Measurements from ENCODE around the gene XRRA1. TPM values are rescaled to one million over a fixed set of nuclear protein-coding genes. Genes with fewer than 3 reads are reported as not detected.

XRRA1 gene
- total and polyA plus RNA-seq, 7 experiments from 2014 or later: 11.3 to 20.8 (median 17.8) TPM

DNA sequence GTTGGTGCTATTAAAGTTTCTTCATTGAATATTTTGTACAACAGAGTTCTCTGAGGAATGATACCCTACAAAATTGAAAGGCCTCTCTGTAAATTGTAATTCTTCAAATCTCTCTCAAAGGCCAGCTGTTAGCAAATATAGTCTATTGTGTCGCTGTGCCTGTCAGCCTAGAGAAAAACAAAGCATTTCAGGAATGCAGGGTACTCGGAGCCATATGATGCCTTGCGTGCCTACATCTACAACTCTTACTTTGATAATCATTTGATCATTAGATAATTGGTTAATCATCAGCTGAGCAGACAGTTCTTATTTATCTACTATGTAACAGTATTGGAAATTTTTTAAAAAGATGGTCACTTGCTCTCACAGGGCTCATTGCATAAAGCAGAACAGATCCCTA is 132.9 kb downstream of the XRRA1 start:
- peaks cover 0 to 13% of the 10 kb centered on the region in 2 donors for H3K4me1 ChIP-seq (ENCODE audit: control insufficient read depth in 2 of 2, insufficient read depth in 2 of 2, low read length in 2 of 2)
- Mint-ChIP-seq H3K9me3 (peaks cover 0 to 2% (median 0%) of the 10 kb centered on the region in 11 donors), H3K36me3 (peaks cover 35 to 65% (median 59%) of the 10 kb centered on the region in 5 donors), H3K27ac (peak overlapping the region in 1 of 9 donors; percentile 15), H3K4me1 (peaks cover 31 to 51% (median 40%) of the 10 kb centered on the region in 7 donors), H3K4me3 (no peak overlapping the region), H3K27me3 (no peaks in the 10 kb centered on the region)
- DNase-seq (no peak), ATAC-seq (no peak)
- no peaks in the 10 kb centered on the region for H3K9me3 ChIP-seq (ENCODE audit: control insufficient read depth in 2 of 3, low read length in 3 of 3)
- intact Hi-C loops (cut with micrococcal nuclease): no loop called here
- CTCF ChIA-PET: interaction anchor here (0.7 kb wide), 1 partner anchor 127 kb away, joined by 3 read pairs; no protein-coding TSS in a partner anchor
- peaks cover 0 to 19% (median 6%) of the 10 kb centered on the region in 3 experiments for H3K36me3 ChIP-seq (ENCODE audit: control insufficient read depth in 2 of 3, insufficient read depth in 3 of 3, low read length in 3 of 3)
- H3K27ac ChIP-seq (ENCODE audit: low read depth, low read length): no peak overlapping the region
- no peaks in the 10 kb centered on the region for H3K27me3 ChIP-seq (ENCODE audit: control insufficient read depth in 2 of 2, insufficient read depth in 2 of 2, low read length in 2 of 2)
- no peak overlapping the region for H3K4me3 ChIP-seq (ENCODE audit: low read length)
- POLR2A ChIA-PET: no interaction called here

DNA sequence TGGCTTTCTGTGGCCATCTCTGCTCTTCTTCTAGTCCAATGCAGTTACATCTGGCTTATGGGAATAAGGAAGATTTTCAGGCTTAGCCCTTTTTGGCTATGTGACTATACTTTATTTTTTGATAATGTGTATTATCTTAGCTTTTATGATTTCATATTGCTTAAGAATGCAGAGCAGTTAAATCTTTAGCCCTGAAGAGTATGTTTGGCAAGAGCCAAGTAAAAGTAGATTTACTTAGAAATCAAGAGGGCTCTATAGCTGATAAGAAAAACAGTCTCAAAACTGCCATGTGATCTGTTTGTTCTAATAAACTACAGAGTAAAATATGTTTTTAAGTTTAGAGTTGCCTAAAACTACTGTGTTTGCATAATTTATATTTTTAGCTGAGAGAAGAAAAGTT is 139.1 kb downstream of the XRRA1 start:
- no peaks in the 10 kb centered on the region for H3K9me3 ChIP-seq (ENCODE audit: control insufficient read depth in 2 of 3, low read length in 3 of 3)
- no peak overlapping the region for H3K27ac ChIP-seq (ENCODE audit: low read depth, low read length)
- H3K4me1 ChIP-seq (ENCODE audit: control insufficient read depth in 2 of 2, insufficient read depth in 2 of 2, low read length in 2 of 2): no peaks in the 10 kb centered on the region
- Mint-ChIP-seq H3K36me3 (peaks cover 5 to 26% (median 12%) of the 10 kb centered on the region in 5 donors), H3K4me3 (no peak overlapping the region), H3K27ac (peak overlapping the region in 1 of 9 donors; percentile 35), H3K9me3 (no peaks in the 10 kb centered on the region), H3K4me1 (peaks cover 9 to 45% (median 27%) of the 10 kb centered on the region in 7 donors), H3K27me3 (no peaks in the 10 kb centered on the region)
- no peaks in the 10 kb centered on the region for H3K27me3 ChIP-seq (ENCODE audit: control insufficient read depth in 2 of 2, insufficient read depth in 2 of 2, low read length in 2 of 2)
- no peak overlapping the region for H3K4me3 ChIP-seq (ENCODE audit: low read length)
- CTCF ChIA-PET: no interaction called here
- H3K36me3 ChIP-seq (ENCODE audit: control insufficient read depth in 2 of 3, insufficient read depth in 3 of 3, low read length in 3 of 3): no peaks in the 10 kb centered on the region
- no peak for DNase-seq
- POLR2A ChIA-PET: no interaction called here
- intact Hi-C loops (cut with micrococcal nuclease): no loop called here
- no peak for ATAC-seq

DNA sequence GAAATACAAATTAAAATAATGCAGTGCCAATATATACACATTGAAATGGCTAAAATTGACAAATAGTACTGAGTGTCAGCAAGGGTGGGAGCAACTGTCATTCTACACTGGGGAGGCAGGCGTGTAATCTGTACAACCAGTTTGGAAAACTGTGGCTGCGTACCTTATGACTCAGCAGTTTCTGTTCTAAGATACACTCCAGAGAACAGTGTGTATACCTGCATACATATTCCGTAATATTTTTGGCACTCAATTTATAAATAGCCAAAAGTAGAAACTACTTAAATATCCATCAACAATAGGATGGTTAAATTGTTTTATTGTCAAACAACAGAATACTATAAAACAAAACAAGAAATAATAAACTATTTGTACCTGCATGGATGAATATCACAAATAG is 142.6 kb downstream of the XRRA1 start:
- H3K4me1 ChIP-seq (ENCODE audit: control insufficient read depth in 2 of 2, insufficient read depth in 2 of 2, low read length in 2 of 2): no peaks in the 10 kb centered on the region
- Mint-ChIP-seq H3K4me1 (peaks cover 9 to 52% (median 30%) of the 10 kb centered on the region in 7 donors), H3K27me3 (no peaks in the 10 kb centered on the region), H3K27ac (no peak overlapping the region), H3K9me3 (no peaks in the 10 kb centered on the region), H3K36me3 (peaks cover 0 to 21% (median 6%) of the 10 kb centered on the region in 5 donors), H3K4me3 (no peak overlapping the region)
- CTCF ChIA-PET: no interaction called here
- ATAC-seq: no peak
- no peaks in the 10 kb centered on the region for H3K27me3 ChIP-seq (ENCODE audit: control insufficient read depth in 2 of 2, insufficient read depth in 2 of 2, low read length in 2 of 2)
- no peak for DNase-seq
- intact Hi-C loops (cut with micrococcal nuclease): no loop called here
- H3K4me3 ChIP-seq (ENCODE audit: low read length): no peak overlapping the region
- no peaks in the 10 kb centered on the region for H3K36me3 ChIP-seq (ENCODE audit: control insufficient read depth in 2 of 3, insufficient read depth in 3 of 3, low read length in 3 of 3)
- no peaks in the 10 kb centered on the region for H3K9me3 ChIP-seq (ENCODE audit: control insufficient read depth in 2 of 3, low read length in 3 of 3)
- H3K27ac ChIP-seq (ENCODE audit: low read depth, low read length): no peak overlapping the region
- POLR2A ChIA-PET: no interaction called here

DNA sequence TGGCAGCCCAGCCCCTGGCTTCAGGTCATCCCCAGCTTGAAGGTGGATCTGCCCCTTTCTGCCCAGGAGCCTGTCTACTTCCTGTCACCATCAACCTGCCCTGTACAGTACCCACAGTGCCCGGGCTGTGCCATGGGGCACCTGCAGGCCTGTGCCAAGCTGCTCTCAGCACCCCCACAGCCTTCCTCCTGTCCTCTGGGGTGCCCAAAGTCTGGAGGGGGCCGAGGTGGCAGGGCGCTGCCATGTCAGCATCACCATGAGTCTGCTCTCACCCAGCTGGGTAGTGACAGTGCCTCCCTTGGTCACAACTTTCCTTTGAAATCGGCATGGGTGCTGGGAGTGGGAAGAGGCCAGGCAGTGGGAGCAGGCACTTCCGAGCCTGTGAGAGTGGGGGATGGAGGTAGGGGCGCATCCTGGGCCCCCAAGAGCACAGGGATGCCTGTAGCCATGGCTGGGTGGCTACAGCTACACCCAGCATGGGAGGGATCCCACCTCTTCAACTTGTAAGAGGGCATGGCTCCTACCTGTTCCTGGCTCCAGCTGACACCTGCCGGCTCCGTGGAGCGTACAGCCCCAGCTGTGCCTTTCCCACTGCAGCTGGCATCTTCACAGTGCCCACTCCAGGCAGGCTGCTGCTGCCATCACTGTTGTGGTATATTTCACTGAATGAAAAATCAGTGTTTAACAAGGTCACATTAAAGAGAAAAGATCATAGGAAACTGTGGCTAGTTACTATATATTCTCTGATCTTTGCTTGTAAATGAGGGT is 157.4 kb downstream of the XRRA1 start:
- H3K27ac Mint-ChIP-seq: no peak overlapping the region
- peaks cover 0 to 36% (median 0%) of the 10 kb centered on the region in 3 experiments for H3K36me3 ChIP-seq (ENCODE audit: control insufficient read depth in 2 of 3, insufficient read depth in 3 of 3, low read length in 3 of 3)
- peaks cover 14 to 72% (median 60%) of the 10 kb centered on the region in 5 donors for H3K36me3 Mint-ChIP-seq
- CTCF ChIA-PET: interaction anchor here (0.6 kb wide), 1 partner anchor 297 kb away, joined by 3 read pairs; no protein-coding TSS in a partner anchor
- POLR2A ChIA-PET: interaction anchor here (0.9 kb wide), 1 partner anchor 21 kb away, joined by 3 read pairs; no protein-coding TSS in a partner anchor
- H3K4me1 ChIP-seq (ENCODE audit: control insufficient read depth in 2 of 2, insufficient read depth in 2 of 2, low read length in 2 of 2): no peaks in the 10 kb centered on the region
- H3K27me3 Mint-ChIP-seq: no peaks in the 10 kb centered on the region
- no peak overlapping the region for H3K27ac ChIP-seq (ENCODE audit: low read depth, low read length)
- H3K9me3 Mint-ChIP-seq: peaks cover 0 to 5% (median 0%) of the 10 kb centered on the region in 11 donors
- no peak for DNase-seq
- intact Hi-C loops (cut with micrococcal nuclease): no loop called here
- no peaks in the 10 kb centered on the region for H3K9me3 ChIP-seq (ENCODE audit: control insufficient read depth in 2 of 3, low read length in 3 of 3)
- no peak for ATAC-seq
- no peaks in the 10 kb centered on the region for H3K27me3 ChIP-seq (ENCODE audit: control insufficient read depth in 2 of 2, insufficient read depth in 2 of 2, low read length in 2 of 2)
- peaks cover 0 to 16% (median 9%) of the 10 kb centered on the region in 7 donors for H3K4me1 Mint-ChIP-seq
- no peak overlapping the region for H3K4me3 Mint-ChIP-seq
- H3K4me3 ChIP-seq (ENCODE audit: low read length): no peak overlapping the region

Other genes with a start within 250 kb of the XRRA1 start
- not detected for gene CHRDL2, start 217.7 kb downstream of the XRRA1 start, total RNA-seq
- gene CHRDL2, start 217.7 kb downstream of the XRRA1 start, polyA plus RNA-seq: not detected
- 10 to 100 TPM; 17.9 to 25.5 (median 22.2) TPM for gene RNF169, start 200.2 kb downstream of the XRRA1 start, total RNA-seq
- 1 to 10 TPM; 1.1 to 1.6 TPM for gene RNF169, start 200.2 kb downstream of the XRRA1 start, polyA plus RNA-seq
- gene SPCS2, start 175 bp upstream of the XRRA1 start, total RNA-seq: 100 to 1,000 TPM in 2 of 5 experiments, 10 to 100 TPM in 3; 53.9 to 211 (median 87.5) TPM
- 100 to 1,000 TPM; 119 to 180 TPM for gene SPCS2, start 175 bp upstream of the XRRA1 start, polyA plus RNA-seq
- 10 to 100 TPM; 12.6 to 18.9 (median 16.1) TPM for gene NEU3, start 39.8 kb upstream of the XRRA1 start, total RNA-seq
- gene NEU3, start 39.8 kb upstream of the XRRA1 start, polyA plus RNA-seq: 1 to 10 TPM; 2.6 to 3.2 TPM
- not detected for gene OR2AT4, start 147.8 kb upstream of the XRRA1 start, total RNA-seq
- not detected for gene OR2AT4, start 147.8 kb upstream of the XRRA1 start, polyA plus RNA-seq
- gene SLCO2B1, start 202.0 kb upstream of the XRRA1 start, total RNA-seq: 1 to 10 TPM in 2 of 5 experiments, under 1 TPM in 2, not detected in 1; 0.19 to 4.3 (median 1.9) TPM
- gene SLCO2B1, start 202.0 kb upstream of the XRRA1 start, polyA plus RNA-seq: not detected

All from naive thymus-derived CD4-positive, alpha-beta T cell (primary cell).